Activated T-helper 17 cell treated with anti-CD3 and anti-CD28 coated beads, Interleukin-2, amount 50 U/mL, for 72 hours (primary cell): ENCODE data around the gene SFTA2. TPM values are rescaled to one million over a fixed set of nuclear protein-coding genes. Genes with fewer than 3 reads are reported as not detected.

ENCODE experiments used
- ATAC-seq: fragments of 150-1000 bp; cut with Tn5 transposase; replicated peaks from 2 replicates; pipeline ENCODE4 v1.10.0; 2021; ENCODE audit warnings: mild to moderate bottlenecking, moderate library complexity
- H3K27ac Mint-ChIP-seq: one replicate; pipeline ENCODE4 v1.8.0; 2022; ENCODE audit warnings: mixed read lengths
- H3K27me3 Mint-ChIP-seq: one replicate; pipeline ENCODE4 v1.8.0; 2022; ENCODE audit warnings: mixed read lengths
- H3K36me3 Mint-ChIP-seq: one replicate; pipeline ENCODE4 v1.8.0; 2022; ENCODE audit warnings: low read depth, mild to moderate bottlenecking, mixed read lengths
- H3K4me1 Mint-ChIP-seq: one replicate; pipeline ENCODE4 v1.8.0; 2022; ENCODE audit warnings: mixed read lengths
- H3K4me3 Mint-ChIP-seq: one replicate; pipeline ENCODE4 v1.8.0; 2022; ENCODE audit warnings: mild to moderate bottlenecking, mixed read lengths
- H3K9me3 Mint-ChIP-seq: one replicate; pipeline ENCODE4 v1.8.0; 2022; ENCODE audit warnings: mixed read lengths
- total RNA-seq, 2 donors: library from RNA; stranded (reverse); gene quantifications; one replicate each; pipeline ENCODE4 v1.2.3, GENCODE V29; 2022

The SFTA2 gene
- total RNA-seq, 2 donors from 2014 or later, result not detected

DNA sequence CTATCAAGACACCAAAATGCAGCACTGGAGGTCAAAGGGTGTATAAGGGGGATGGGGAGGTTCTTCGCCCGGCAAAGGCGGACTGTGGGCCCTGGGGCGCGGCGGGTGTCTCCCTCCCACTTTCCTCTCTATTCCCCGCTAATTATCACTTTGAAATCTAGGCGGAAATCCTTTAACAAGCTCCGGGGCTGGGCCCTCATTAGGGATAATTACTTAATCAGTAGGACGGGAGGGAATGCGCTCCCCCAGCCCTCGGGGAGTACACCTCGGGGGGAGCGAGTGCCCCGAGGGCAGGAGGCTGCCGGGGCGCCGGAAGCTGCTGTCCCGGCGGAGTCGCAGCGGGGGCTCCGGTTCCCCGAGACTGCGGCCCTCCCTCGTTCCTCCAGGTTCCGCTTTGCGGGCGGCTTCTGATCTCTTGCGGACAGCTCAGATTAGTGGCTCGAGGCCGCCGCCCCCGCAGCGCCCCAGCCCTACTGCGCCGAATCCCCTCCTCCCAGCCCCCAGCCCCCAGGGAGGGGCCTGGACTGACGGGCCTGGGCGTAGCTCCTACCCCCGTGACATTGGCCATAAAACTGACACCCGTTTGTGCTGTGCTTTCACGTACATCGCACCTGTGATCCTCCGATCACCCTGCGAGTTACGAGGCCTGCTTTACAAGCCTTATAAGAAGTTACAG lies 23.5 kb upstream of the SFTA2 start:
- Mint-ChIP-seq H3K4me1 (peaks cover 10% of the 10 kb centered on the region), H3K27me3 (peaks cover 48% of the 10 kb centered on the region), H3K36me3 (no peaks in the 10 kb centered on the region), H3K27ac (peak overlapping the region; percentile 49), H3K4me3 (peak overlapping the region; percentile 74), H3K9me3 (peaks cover 5% of the 10 kb centered on the region)
- peak; percentile 81 for ATAC-seq

DNA sequence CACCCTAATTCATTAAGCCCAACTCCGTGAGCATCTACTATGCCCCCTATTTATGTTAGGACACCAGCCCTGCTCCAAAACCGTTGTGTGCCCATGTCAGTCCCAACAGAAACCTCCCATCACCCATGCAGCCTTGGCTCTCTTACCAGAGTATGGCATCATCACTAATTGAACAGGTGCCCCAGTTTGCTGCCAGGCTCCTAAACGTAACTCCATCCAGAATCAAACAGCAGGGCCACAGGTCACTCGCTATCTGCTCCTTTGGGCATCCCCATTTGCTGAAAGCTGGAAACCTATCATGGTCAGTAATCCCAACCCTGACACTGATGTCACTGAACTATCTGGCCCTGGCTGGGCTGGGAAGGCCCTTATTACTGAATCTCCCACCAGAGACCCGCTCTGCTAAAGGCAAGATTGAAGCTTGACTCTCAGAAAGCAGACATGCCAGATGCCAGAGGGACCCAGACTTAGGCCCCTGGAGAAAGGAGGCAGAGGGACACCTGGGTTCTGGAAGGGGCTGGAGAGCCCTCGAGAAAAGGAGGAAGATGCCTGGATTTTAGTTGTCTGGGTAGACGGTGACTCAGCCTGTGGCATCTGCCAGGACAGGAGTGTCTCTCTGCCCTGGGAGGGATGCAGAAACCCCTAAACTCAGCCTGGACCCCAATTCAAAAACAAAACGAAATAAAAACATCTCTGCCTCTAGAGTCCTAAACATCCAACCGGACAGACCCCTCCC lies 22.8 kb upstream of the SFTA2 start:
- Mint-ChIP-seq H3K9me3 (peaks cover 5% of the 10 kb centered on the region), H3K27ac (peak overlapping the region; percentile 44), H3K27me3 (peaks cover 55% of the 10 kb centered on the region), H3K4me1 (peaks cover 10% of the 10 kb centered on the region), H3K4me3 (peak overlapping the region; percentile 74), H3K36me3 (no peaks in the 10 kb centered on the region)
- no peak for ATAC-seq

DNA sequence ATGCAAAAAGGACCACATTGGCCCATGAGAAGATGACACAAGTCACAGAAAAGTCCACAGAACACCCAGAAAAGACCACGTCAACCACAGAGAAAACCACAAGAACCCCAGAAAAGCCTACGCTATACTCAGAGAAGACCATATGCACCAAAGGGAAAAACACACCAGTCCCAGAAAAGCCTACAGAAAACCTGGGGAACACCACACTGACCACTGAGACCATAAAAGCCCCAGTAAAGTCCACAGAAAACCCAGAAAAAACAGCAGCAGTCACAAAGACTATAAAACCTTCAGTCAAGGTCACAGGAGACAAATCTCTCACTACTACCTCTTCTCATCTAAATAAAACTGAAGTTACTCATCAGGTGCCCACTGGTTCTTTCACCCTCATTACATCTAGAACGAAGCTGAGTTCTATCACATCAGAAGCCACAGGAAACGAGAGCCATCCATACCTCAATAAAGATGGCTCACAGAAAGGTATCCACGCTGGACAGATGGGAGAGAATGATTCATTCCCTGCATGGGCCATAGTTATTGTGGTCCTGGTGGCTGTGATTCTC lies 20.0 kb upstream of the SFTA2 start:
- H3K36me3 Mint-ChIP-seq, result no peaks in the 10 kb centered on the region
- peak; percentile 50 for ATAC-seq
- no peak overlapping the region for H3K4me3 Mint-ChIP-seq
- peaks cover 5% of the 10 kb centered on the region for H3K9me3 Mint-ChIP-seq
- peaks cover 10% of the 10 kb centered on the region for H3K4me1 Mint-ChIP-seq
- peaks cover 67% of the 10 kb centered on the region for H3K27me3 Mint-ChIP-seq
- H3K27ac Mint-ChIP-seq, result no peak overlapping the region

DNA sequence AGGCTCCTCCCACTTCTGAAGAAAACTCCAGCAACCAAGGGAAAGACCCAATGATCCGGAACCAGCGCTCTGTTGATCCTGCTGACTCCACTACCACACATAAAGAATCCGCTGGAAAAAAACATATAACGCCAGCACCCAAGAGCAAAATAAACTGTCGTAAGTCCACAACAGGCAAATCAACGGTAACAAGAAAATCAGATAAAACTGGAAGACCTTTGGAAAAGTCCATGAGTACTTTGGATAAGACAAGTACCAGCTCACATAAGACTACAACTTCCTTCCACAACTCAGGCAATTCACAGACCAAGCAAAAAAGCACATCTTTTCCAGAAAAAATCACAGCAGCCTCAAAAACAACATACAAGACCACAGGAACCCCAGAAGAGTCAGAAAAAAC lies 16.8 kb upstream of the SFTA2 start:
- no peak for ATAC-seq
- no peak overlapping the region for H3K4me3 Mint-ChIP-seq
- peaks cover 10% of the 10 kb centered on the region for H3K4me1 Mint-ChIP-seq
- no peak overlapping the region for H3K27ac Mint-ChIP-seq
- H3K9me3 Mint-ChIP-seq, result peaks cover 5% of the 10 kb centered on the region
- peaks cover 74% of the 10 kb centered on the region for H3K27me3 Mint-ChIP-seq
- no peaks in the 10 kb centered on the region for H3K36me3 Mint-ChIP-seq

DNA sequence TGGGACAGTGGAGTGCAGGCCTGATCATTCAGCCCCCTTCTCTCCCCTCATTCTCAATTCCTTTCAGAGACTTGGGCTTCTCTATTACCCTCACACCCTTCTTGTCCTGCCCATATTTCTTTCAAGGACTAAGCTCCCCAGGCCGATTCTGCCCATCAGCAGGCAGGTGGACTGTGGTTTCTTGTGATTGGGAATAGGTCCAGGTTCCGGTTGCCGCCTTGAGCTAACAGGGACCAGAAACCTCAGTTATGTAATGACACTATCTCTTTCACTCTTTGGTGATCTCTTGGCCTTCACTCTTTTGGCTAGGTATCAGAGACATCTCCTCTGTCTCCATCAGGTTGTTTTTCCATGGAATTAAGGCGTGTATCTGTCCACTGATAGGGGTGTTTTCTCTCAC lies 15.3 kb upstream of the SFTA2 start:
- Mint-ChIP-seq H3K27me3 (peaks cover 75% of the 10 kb centered on the region), H3K4me1 (peaks cover 5% of the 10 kb centered on the region), H3K4me3 (no peak overlapping the region), H3K27ac (no peak overlapping the region), H3K9me3 (peaks cover 5% of the 10 kb centered on the region), H3K36me3 (no peaks in the 10 kb centered on the region)
- no peak for ATAC-seq

DNA sequence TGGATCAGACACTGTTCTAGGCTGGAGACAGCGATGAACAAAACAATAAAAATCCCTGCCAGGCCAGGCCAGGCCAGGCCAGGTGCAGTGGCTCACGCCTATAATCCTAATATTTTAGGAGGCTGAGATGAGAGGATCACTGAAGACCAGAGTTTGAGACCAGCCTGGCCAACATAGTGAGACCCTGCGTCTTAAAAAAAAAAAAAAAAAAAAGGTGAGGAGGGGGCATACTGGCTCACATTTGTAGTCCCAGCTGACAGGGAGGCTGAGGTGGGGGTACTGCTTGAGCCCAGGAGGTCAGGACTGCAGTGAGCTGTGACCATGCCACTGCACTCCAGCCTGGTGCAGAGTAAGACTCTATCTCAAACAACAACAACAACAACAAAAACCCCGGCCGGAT lies 13.3 kb upstream of the SFTA2 start:
- no peaks in the 10 kb centered on the region for H3K4me1 Mint-ChIP-seq
- H3K4me3 Mint-ChIP-seq, result no peak overlapping the region
- H3K27me3 Mint-ChIP-seq, result peaks cover 69% of the 10 kb centered on the region
- H3K36me3 Mint-ChIP-seq, result no peaks in the 10 kb centered on the region
- H3K9me3 Mint-ChIP-seq, result no peaks in the 10 kb centered on the region
- no peak for ATAC-seq
- H3K27ac Mint-ChIP-seq, result no peak overlapping the region

DNA sequence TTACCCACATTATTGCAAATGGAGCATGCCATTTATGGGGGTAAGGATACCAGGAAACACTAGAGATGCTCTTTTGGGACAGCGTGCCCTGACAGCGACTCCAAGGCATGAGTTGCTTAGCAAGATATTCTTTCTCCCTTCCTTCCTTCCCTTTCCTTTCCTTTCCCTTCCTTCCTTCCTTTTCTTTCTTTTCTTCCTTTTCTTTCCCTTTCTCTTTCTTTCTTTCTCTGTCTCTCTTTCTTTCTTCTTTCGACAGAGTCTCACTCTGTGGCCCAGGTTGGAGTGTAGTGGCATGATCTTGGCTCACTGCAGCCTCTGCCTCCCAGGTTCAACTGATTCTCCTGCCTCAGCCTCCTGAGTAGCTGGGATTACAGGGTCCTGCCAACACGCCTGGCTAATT lies 12.1 kb upstream of the SFTA2 start:
- no peaks in the 10 kb centered on the region for H3K36me3 Mint-ChIP-seq
- no peak for ATAC-seq
- H3K27me3 Mint-ChIP-seq, result peaks cover 62% of the 10 kb centered on the region
- no peak overlapping the region for H3K27ac Mint-ChIP-seq
- H3K4me1 Mint-ChIP-seq, result no peaks in the 10 kb centered on the region
- no peak overlapping the region for H3K4me3 Mint-ChIP-seq
- H3K9me3 Mint-ChIP-seq, result no peaks in the 10 kb centered on the region

DNA sequence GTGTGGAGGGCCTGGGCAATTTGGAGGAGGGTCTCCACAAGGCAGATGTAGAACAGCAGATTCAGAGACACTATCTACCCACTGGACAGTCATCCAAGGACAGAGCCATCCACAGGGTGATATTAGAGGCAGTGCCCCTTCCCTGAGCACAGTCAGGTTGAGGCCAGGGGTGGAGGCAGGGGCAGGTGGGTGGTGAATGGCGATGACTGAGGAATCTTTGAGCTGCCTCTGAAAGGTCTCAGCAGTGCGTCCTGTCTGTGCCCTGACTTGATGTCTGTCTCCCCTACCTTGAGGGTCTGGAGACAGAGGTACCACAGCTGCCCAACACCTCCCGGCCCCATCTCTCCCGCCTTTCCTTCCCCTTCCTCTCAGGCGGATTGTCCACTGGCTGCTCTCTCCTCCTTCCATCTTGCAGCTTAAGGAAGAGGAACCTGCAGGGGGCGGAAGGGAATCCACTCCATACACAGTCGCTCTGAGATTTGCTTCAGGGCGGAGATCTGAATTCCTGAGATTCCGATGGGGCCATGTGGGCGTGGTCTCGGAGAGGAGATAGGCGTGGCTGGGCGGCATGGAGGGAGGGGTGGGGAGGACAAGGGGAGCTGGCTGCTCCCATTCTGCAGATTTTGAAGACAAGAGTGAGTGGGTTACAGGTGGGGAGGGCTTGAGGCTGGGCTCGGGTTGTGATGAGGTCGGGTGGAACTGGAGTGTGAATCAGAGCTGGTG lies 10.5 kb upstream of the SFTA2 start:
- no peaks in the 10 kb centered on the region for H3K4me1 Mint-ChIP-seq
- H3K27me3 Mint-ChIP-seq, result peaks cover 46% of the 10 kb centered on the region
- no peaks in the 10 kb centered on the region for H3K36me3 Mint-ChIP-seq
- ATAC-seq, result no peak
- H3K9me3 Mint-ChIP-seq, result no peaks in the 10 kb centered on the region
- H3K27ac Mint-ChIP-seq, result no peak overlapping the region
- H3K4me3 Mint-ChIP-seq, result no peak overlapping the region

DNA sequence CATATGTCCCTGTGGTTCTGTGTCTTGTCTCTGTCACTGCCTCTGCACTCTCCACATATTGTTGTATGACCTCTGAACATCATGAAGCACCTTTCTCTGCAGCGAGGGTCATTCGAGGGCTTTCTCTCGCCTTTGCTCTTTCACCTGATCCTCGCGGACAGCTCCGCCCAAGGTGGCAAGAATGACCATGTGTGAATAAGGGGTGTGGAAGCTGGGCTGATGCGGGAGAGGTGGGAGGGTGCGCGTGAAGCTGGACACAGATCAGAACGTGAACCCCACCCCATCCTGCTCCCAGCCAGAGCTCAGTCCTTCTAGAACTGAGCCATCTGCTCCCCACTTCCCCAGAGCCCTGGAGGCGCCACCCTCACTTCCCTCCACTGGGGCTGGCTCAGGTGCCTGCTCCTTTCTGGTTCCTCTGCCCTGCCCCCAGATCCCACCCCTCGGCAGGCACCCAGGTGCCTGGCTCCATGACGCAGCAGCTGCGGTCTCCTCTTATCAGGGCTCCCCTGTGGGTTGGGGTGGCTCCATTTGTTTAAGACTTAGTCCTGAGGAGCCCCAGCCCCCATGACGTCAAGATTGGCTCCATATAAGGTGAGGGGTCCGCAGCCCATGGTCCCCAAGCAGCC lies 8.5 kb upstream of the SFTA2 start, which contains the start of gene MUCL3:
MUCL3 (plus strand) TSS at position 613 of the 626 bp plus-strand sequence. CDS start 27 bp downstream, outside the sequence.
- no peak within 1 kb of the TSS for H3K4me3 Mint-ChIP-seq
- H3K27ac Mint-ChIP-seq, result no peak within 1 kb of the TSS
- H3K9me3 Mint-ChIP-seq, result no peaks in the 10 kb centered on the region
- H3K36me3 Mint-ChIP-seq, result no peaks in the 10 kb centered on the region
- no peaks in the 10 kb centered on the region for H3K4me1 Mint-ChIP-seq
- peaks cover 40% of the 10 kb centered on the region for H3K27me3 Mint-ChIP-seq
- ATAC-seq, result no peak

DNA sequence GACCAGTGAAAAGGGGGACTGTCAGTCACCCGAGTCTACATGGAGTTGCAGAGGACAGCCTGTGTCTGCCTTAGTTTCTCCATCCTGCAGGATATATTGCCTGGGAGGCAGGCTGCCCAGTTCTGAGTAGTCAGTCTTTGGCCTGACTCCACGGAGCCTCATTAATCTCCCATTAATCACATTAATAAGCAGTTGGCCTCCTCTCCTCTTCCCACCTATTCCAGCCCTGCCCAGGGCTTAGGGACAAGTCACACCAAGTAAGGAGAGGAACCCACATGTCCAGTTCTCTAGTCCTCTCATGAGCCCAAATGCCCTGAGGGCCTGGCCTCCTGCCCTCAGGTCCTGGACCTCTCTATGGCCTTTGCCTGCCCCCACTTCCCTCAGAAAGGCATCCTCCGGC lies 7.5 kb upstream of the SFTA2 start:
- Mint-ChIP-seq H3K27me3 (peaks cover 34% of the 10 kb centered on the region), H3K27ac (no peak overlapping the region), H3K4me3 (no peak overlapping the region), H3K9me3 (no peaks in the 10 kb centered on the region), H3K4me1 (no peaks in the 10 kb centered on the region), H3K36me3 (no peaks in the 10 kb centered on the region)
- no peak for ATAC-seq

DNA sequence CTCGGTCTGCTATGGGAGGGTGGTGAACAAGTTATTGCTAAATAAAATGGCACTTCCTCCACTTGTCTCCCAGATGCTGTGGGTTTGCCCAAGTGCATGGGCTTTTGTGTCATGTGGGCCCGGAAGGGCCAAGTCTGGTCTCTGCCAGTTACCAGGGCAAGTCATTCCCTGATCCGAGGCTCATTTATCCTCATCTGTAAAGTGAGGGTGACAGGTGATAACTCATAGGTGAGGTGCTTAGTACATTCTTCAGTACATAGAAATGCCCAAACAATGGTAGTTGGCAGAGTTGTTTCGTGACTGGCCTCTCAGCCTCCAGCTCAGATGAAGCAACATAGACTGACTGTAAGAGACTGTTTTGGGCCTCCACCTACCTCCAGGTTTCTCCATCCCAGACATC lies 6.8 kb upstream of the SFTA2 start:
- no peak for ATAC-seq
- no peaks in the 10 kb centered on the region for H3K9me3 Mint-ChIP-seq

DNA sequence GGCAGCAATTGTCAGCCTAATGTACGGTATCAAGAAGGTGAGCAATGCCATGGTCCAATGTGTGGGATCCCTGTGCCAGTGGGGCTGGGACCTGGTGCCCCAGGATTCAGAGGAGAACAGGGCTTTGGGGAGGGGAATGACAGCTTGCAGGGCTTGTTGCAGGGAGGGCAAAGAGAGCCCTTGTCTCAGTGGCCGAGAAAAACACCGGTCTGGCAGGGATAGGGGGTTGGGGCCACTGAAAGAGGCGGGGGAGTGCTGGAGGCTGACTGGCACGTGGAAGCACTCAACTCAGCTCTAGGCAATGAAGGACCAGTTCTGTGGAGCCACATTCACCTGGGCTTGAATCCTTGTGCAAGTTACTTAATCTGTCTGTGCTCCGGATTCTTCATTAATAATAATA lies 5.3 kb upstream of the SFTA2 start:
- Mint-ChIP-seq H3K4me1 (no peaks in the 10 kb centered on the region), H3K9me3 (no peaks in the 10 kb centered on the region), H3K4me3 (no peak overlapping the region), H3K27ac (no peak overlapping the region), H3K27me3 (peaks cover 17% of the 10 kb centered on the region), H3K36me3 (no peaks in the 10 kb centered on the region)
- ATAC-seq, result no peak

More for the DNA sequence above, 6.8 kb upstream of the SFTA2 start:
- Mint-ChIP-seq H3K4me3 (no peak overlapping the region), H3K36me3 (no peaks in the 10 kb centered on the region), H3K27me3 (peaks cover 29% of the 10 kb centered on the region), H3K27ac (no peak overlapping the region), H3K4me1 (no peaks in the 10 kb centered on the region)

DNA sequence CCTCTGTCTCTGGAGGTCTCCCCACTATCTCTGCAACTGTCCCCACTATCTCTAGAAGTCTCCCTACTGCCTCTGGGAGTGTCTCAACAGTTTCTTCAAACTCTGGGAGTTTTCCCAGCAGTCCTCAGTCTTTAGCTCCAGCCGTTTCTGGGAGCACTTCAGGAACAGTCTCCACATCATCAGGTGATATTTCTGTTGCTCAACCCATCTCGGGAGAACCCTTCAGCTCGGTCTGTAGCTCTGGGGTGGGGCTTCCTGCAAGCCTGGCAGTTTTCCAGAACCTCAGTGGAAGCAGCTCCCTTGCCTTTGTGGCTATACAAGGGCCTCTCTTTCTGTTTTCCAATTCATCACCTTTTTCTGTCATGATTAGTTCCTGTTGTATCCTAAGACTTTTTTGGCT lies 3.0 kb upstream of the SFTA2 start:
- Mint-ChIP-seq H3K4me1 (no peaks in the 10 kb centered on the region), H3K36me3 (no peaks in the 10 kb centered on the region), H3K9me3 (no peaks in the 10 kb centered on the region), H3K4me3 (no peak overlapping the region), H3K27ac (no peak overlapping the region), H3K27me3 (peaks cover 2% of the 10 kb centered on the region)
- no peak for ATAC-seq

DNA sequence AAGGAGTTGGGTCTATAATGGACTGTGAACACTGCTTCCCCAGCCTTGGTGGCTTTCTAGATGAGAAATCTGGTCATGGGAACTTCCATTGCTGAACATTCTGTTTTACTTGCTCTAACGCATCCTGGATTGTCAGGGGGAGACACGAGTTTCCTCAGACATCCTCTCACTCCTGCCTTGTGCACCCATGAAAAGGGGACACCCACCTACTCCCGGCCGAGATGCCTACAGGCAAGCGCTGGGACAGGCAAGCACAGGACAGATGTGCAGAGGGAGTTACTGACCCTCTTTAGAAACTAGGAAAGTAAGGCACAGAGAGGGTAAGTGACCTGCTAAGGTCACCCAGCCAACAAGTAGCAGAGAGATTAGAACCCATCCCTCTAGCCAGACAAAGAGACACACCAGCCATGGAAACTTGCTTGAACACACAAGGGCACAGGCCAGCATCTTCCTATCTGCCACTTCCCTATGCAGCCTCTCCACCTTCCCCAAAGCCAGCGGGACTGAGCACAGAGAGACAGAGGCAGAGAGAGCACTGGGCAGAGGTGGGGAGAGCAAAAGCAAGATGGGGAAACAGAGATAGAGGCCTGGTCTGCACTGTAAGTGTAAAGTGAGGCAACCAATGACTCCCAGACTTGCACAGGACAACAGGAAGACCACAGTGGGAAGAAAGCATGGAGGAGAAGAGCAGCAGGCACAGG lies 845 bp upstream of the SFTA2 start:
- H3K27ac Mint-ChIP-seq, result no peak overlapping the region
- no peak overlapping the region for H3K4me3 Mint-ChIP-seq
- H3K4me1 Mint-ChIP-seq, result no peaks in the 10 kb centered on the region
- peaks cover 8% of the 10 kb centered on the region for H3K36me3 Mint-ChIP-seq
- no peaks in the 10 kb centered on the region for H3K27me3 Mint-ChIP-seq
- H3K9me3 Mint-ChIP-seq, result peaks cover 4% of the 10 kb centered on the region
- no peak for ATAC-seq
